Measurements from ENCODE around the gene CLK2. TPM values are rescaled to one million over a fixed set of nuclear protein-coding genes. Genes with fewer than 3 reads are reported as not detected.
A peak's percentile ranks its signal among the peaks of the same experiment; 100 is the strongest.

CLK2 gene
- total and polyA plus RNA-seq, 2 of the 13 experiments (the other 11 are each of a cell fraction or from before 2014, with no cell fraction given), result 20.1 to 73.5 TPM

DNA sequence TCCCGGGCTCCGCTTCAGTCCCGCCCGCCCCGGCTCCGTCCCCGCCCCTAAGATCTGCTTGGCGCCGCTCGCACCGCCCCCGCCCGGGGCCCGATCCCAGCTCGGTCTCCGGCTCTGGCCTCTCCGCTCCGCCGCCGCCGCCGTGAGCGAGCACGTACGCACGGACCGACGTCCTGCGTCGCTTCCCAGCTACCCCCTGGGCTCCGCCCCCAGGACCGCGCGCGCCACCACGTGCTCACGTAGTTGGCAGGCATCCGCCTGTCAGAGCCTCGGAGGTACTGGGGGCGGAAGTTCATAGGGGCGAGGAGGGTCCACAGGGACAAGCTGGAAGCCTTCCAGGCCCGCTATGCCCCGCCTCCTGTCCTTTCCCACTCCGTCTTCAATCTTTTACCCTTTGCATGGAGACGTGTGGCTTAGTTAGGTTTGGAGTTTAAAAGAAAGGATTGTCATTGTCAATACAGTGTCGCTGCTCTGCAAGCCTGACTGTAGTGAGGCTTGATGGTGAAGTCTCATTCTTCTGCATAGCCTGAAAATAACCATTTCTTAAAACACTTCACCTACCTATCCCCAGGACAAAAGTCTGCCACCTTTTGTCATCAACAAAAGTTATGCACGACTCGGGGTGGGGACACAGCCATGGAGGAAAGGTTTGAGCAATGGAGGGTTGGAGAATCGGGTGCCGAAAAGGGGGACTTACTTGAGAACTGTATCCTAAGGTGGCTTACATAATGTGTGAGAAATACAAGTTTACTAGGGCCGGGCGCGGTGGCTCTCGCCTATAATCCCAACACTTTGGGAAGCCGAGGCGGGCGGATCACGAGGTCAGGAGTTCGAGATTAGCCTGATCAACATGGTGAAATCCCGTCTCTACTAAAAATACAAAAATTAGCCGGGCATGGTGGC lies at the start of gene CLK2 (continued):
- TF ChIP-seq ATF5 (CRISPR knock-in tag; IDR thresholded peaks at IDR 0.05; ENCODE audit: low read depth) (no peak), ZMYM4 (CRISPR knock-in tag; IDR thresholded peaks at IDR 0.05) (peak; percentile 76), RAD51 (IDR thresholded peaks at IDR 0.05; ENCODE audit: borderline replicate concordance) (peak; percentile 61), ZBTB37 (CRISPR knock-in tag; IDR thresholded peaks at IDR 0.05) (no peak), SOX13 (IDR thresholded peaks at IDR 0.05) (no peak), SOX13 (CRISPR knock-in tag; conservative IDR thresholded peaks at IDR 0.05 in 1 of 2, IDR thresholded peaks at IDR 0.05 in 1 of 2) (peak in 1 of 2 experiments; percentile 50; a peak in 2 of 4 replicates), ZNF30 (CRISPR knock-in tag; IDR thresholded peaks at IDR 0.05) (0 out of 2 replicates have a peak, but pooled peaks have one; percentile 26), GFI1 (CRISPR knock-in tag; IDR thresholded peaks at IDR 0.05; ENCODE audit: borderline replicate concordance) (0 out of 2 replicates have a peak, but pooled peaks have one; percentile 43), HINFP (CRISPR knock-in tag; IDR thresholded peaks at IDR 0.05; ENCODE audit: low read depth) (peak; percentile 26; the same call in 1 of the 2 replicates), ZZZ3 (CRISPR knock-in tag; IDR thresholded peaks at IDR 0.05; ENCODE audit: borderline replicate concordance) (peak; percentile 68; the same call in 1 of the 2 replicates), ZNF589 (CRISPR knock-in tag; conservative IDR thresholded peaks at IDR 0.05) (no peak), EP300 (IDR thresholded peaks at IDR 0.05; ENCODE audit: low read depth in 2 of 2, low read length in 2 of 2) (peak in 1 of 2 experiments; percentile 46; a peak in 1 of 4 replicates), EP300 (CRISPR knock-in tag; IDR thresholded peaks at IDR 0.05; ENCODE audit: borderline replicate concordance) (no peak), ZFP36L1 (CRISPR knock-in tag; IDR thresholded peaks at IDR 0.05) (no peak), ZNF503 (CRISPR knock-in tag; IDR thresholded peaks at IDR 0.05) (0 out of 2 replicates have a peak, but pooled peaks have one; percentile 12)
- TF ChIP-seq, protein P1, sequence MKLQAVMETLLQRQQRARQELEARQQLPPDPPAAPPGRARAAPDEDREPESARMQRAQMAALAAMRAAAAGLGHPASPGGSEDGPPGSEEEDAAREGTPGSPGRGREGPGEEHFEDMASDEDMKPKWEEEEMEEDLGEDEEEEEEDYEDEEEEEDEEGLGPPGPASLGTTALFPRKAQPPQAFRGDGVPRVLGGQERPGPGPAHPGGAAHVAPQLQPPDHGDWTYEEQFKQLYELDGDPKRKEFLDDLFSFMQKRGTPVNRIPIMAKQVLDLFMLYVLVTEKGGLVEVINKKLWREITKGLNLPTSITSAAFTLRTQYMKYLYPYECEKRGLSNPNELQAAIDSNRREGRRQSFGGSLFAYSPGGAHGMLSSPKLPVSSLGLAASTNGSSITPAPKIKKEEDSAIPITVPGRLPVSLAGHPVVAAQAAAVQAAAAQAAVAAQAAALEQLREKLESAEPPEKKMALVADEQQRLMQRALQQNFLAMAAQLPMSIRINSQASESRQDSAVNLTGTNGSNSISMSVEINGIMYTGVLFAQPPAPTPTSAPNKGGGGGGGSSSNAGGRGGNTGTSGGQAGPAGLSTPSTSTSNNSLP (IDR thresholded peaks at IDR 0.05; ENCODE audit: low read depth, low read length), result no peak
- TF ChIP-seq, protein P2, sequence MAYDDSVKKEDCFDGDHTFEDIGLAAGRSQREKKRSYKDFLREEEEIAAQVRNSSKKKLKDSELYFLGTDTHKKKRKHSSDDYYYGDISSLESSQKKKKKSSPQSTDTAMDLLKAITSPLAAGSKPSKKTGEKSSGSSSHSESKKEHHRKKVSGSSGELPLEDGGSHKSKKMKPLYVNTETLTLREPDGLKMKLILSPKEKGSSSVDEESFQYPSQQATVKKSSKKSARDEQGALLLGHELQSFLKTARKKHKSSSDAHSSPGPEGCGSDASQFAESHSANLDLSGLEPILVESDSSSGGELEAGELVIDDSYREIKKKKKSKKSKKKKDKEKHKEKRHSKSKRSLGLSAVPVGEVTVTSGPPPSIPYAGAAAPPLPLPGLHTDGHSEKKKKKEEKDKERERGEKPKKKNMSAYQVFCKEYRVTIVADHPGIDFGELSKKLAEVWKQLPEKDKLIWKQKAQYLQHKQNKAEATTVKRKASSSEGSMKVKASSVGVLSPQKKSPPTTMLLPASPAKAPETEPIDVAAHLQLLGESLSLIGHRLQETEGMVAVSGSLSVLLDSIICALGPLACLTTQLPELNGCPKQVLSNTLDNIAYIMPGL (CRISPR knock-in tag; IDR thresholded peaks at IDR 0.05; ENCODE audit: borderline replicate concordance in 1 of 2, low read depth in 1 of 2), result peak in 1 of 2 experiments; percentile 77; a peak in 3 of 4 replicates

Measured in HepG2 (cell line).